H9 (cell line): ENCODE results near the gene MAPK8IP3. TPM values are rescaled to one million over a fixed set of nuclear protein-coding genes. Genes with fewer than 3 reads are reported as not detected.

Experiments used
- DNase-seq: peaks from one replicate; pipeline ENCODE4 v3.0.0-alpha.2; 2017
- H2AFZ ChIP-seq: one replicate; pipeline ENCODE4 v1.6.1; 2013; ENCODE audit warnings: mild to moderate bottlenecking, low read length, control low read depth, moderate library complexity
- H2AK5ac ChIP-seq: 2 replicates; pipeline ENCODE4 v1.6.1; 2013; ENCODE audit warnings: low read length, control low read depth, mixed read lengths; ENCODE audit not compliant: insufficient read length
- H2BK120ac ChIP-seq: one replicate; pipeline ENCODE4 v1.6.1; 2013; ENCODE audit warnings: low read depth, mild to moderate bottlenecking, low read length, control low read depth, inconsistent platforms; ENCODE audit not compliant: poor library complexity, severe bottlenecking
- H2BK12ac ChIP-seq: 2 replicates; pipeline ENCODE4 v1.6.1; 2013; ENCODE audit warnings: low read length, control low read depth, mixed read lengths, low read depth; ENCODE audit not compliant: insufficient read length
- H2BK15ac ChIP-seq: 2 replicates; pipeline ENCODE4 v1.6.1; 2013; ENCODE audit warnings: low read depth, low read length, control low read depth
- H2BK20ac ChIP-seq: one replicate; pipeline ENCODE4 v1.6.1; 2013; ENCODE audit warnings: low read depth, mild to moderate bottlenecking, low read length, control low read depth, inconsistent platforms; ENCODE audit not compliant: poor library complexity, severe bottlenecking
- H2BK5ac ChIP-seq: 2 replicates; pipeline ENCODE4 v1.6.1; 2013; ENCODE audit warnings: low read length, control low read depth, mixed read lengths; ENCODE audit not compliant: insufficient read length
- H3K14ac ChIP-seq: 2 replicates; pipeline ENCODE4 v1.6.1; 2013; ENCODE audit warnings: low read length, control low read depth; ENCODE audit not compliant: insufficient read depth
- H3K18ac ChIP-seq: 2 replicates; pipeline ENCODE4 v1.6.1; 2013; ENCODE audit warnings: low read depth, mild to moderate bottlenecking, mixed read lengths, low read length, control low read depth; ENCODE audit not compliant: insufficient read length
- H3K23ac ChIP-seq: 2 replicates; pipeline ENCODE4 v1.6.1; 2013; ENCODE audit warnings: low read length, control low read depth, mixed read lengths, low read depth; ENCODE audit not compliant: insufficient read length
- H3K23me2 ChIP-seq: 2 replicates; pipeline ENCODE4 v1.6.1; 2013; ENCODE audit warnings: low read depth, mild to moderate bottlenecking, mixed read lengths, low read length, control low read depth; ENCODE audit not compliant: insufficient read length, poor library complexity, severe bottlenecking
- H3K27ac ChIP-seq: 2 replicates; pipeline ENCODE4 v1.5.1; 2013; ENCODE audit warnings: low read length, control low read depth, mixed read lengths, low read depth; ENCODE audit not compliant: insufficient read length
- H3K27me3 ChIP-seq: 2 replicates; pipeline ENCODE4 v1.6.1; 2013; ENCODE audit warnings: low read length, control low read depth, inconsistent platforms; ENCODE audit not compliant: insufficient read depth
- H3K4ac ChIP-seq: 2 replicates; pipeline ENCODE4 v1.6.1; 2013; ENCODE audit warnings: low read depth, mild to moderate bottlenecking, control low read depth, inconsistent platforms, low read length, moderate library complexity
- H3K4me1 ChIP-seq: 2 replicates; pipeline ENCODE4 v1.6.1; 2013; ENCODE audit warnings: low read length, control low read depth, inconsistent platforms; ENCODE audit not compliant: insufficient read depth
- H3K4me2 ChIP-seq: 2 replicates; pipeline ENCODE4 v1.6.1; 2013; ENCODE audit warnings: low read length, control low read depth, mixed read lengths; ENCODE audit not compliant: insufficient read length, insufficient read depth
- H3K56ac ChIP-seq: 2 replicates; pipeline ENCODE4 v1.6.1; 2013; ENCODE audit warnings: low read depth, mild to moderate bottlenecking, mixed read lengths, low read length, control low read depth; ENCODE audit not compliant: insufficient read length
- H3K79me1 ChIP-seq: 2 replicates; pipeline ENCODE4 v1.6.1; 2013; ENCODE audit warnings: low read depth, mild to moderate bottlenecking, moderate library complexity, low read length, control low read depth, inconsistent platforms; ENCODE audit not compliant: insufficient read depth, poor library complexity, severe bottlenecking
- H3K79me2 ChIP-seq: 2 replicates; pipeline ENCODE4 v1.6.1; 2013; ENCODE audit warnings: low read length, control low read depth, inconsistent platforms; ENCODE audit not compliant: insufficient read depth
- H3K9ac ChIP-seq: 2 replicates; pipeline ENCODE4 v1.6.1; 2013; ENCODE audit warnings: low read length, control low read depth, mixed read lengths; ENCODE audit not compliant: insufficient read length; ENCODE audit errors: extremely low read depth
- H3K9me3 ChIP-seq: one replicate; pipeline ENCODE4 v1.6.1; 2013; ENCODE audit warnings: low read depth, low read length, inconsistent platforms; ENCODE audit not compliant: control insufficient read depth
- H3T11ph ChIP-seq: one replicate; pipeline ENCODE4 v1.6.1; 2013; ENCODE audit warnings: mild to moderate bottlenecking, low read length, control low read depth, inconsistent platforms
- H4K20me1 ChIP-seq: one replicate; pipeline ENCODE4 v1.6.1; 2013; ENCODE audit not compliant: control insufficient read depth, insufficient read length, insufficient read depth
- H4K5ac ChIP-seq: 2 replicates; pipeline ENCODE4 v1.6.1; 2013; ENCODE audit warnings: low read depth, mild to moderate bottlenecking, mixed read lengths, low read length, control low read depth; ENCODE audit not compliant: insufficient read length
- H4K8ac ChIP-seq: replicated peaks from 2 replicates; pipeline ENCODE4 v1.6.1; 2013; ENCODE audit warnings: low read length, control low read depth, mixed read lengths, low read depth; ENCODE audit not compliant: insufficient read length
- H4K91ac ChIP-seq: 2 replicates; pipeline ENCODE4 v1.6.1; 2013; ENCODE audit warnings: low read depth, mild to moderate bottlenecking, moderate library complexity, mixed read lengths, low read length, control low read depth; ENCODE audit not compliant: insufficient read length
- H3K27ac Mint-ChIP-seq, 3 experiments: 2 replicates in 2 of 3; 3 replicates in 1 of 3; pipeline ENCODE4 v1.8.0; 2020 to 2021; ENCODE audit warnings: mixed read lengths in 3 of 3, mild to moderate bottlenecking in 1 of 3, moderate library complexity in 1 of 3
- H3K27me3 Mint-ChIP-seq: 2 replicates; pipeline ENCODE4 v1.8.0; 2021; ENCODE audit warnings: low read depth, mild to moderate bottlenecking, moderate library complexity, mixed read lengths
- H3K36me3 Mint-ChIP-seq, 3 experiments: 2 replicates in 2 of 3; 3 replicates in 1 of 3; pipeline ENCODE4 v1.8.0; 2020 to 2021; ENCODE audit warnings: low read depth in 3 of 3, mixed read lengths in 3 of 3; ENCODE audit not compliant: insufficient read depth in 1 of 3
- H3K4me1 Mint-ChIP-seq, 2 experiments: 2 replicates each; pipeline ENCODE4 v1.8.0; 2020; ENCODE audit warnings: mixed read lengths in 2 of 2
- H3K4me3 Mint-ChIP-seq, 2 experiments: 2 replicates in 1 of 2; 3 replicates in 1 of 2; pipeline ENCODE4 v1.8.0; 2020 to 2021; ENCODE audit warnings: mild to moderate bottlenecking in 2 of 2, mixed read lengths in 2 of 2, moderate library complexity in 1 of 2
- H3K9me3 Mint-ChIP-seq, 2 experiments: 2 replicates in 1 of 2; 3 replicates in 1 of 2; pipeline ENCODE4 v1.8.0; 2020; ENCODE audit warnings: mild to moderate bottlenecking in 2 of 2, mixed read lengths in 2 of 2, moderate library complexity in 1 of 2
- CTCF ChIP-seq: fragments of 200-600 bp; sonication (generic); conservative IDR thresholded peaks from 3 replicates; pipeline ENCODE4 v1.8.0; 2021; ENCODE audit warnings: antibody characterized with exemption, mild to moderate bottlenecking
- WGBS: extraction: QIAGEN DNeasy Blood & Tissue Kit; methylation state at CpG from one replicate; pipeline ENCODE4 v1.1.7; 2013; ENCODE audit warnings: missing lambda C conversion rate, low lambda C conversion rate, mixed read lengths; ENCODE audit not compliant: insufficient read length; ENCODE audit errors: extremely low coverage; 5-methylcytosine and 5-hydroxymethylcytosine counted together
- total RNA-seq: library from RNA; stranded (reverse); gene quantifications from 2 replicates; pipeline ENCODE4 v1.2.1, GENCODE V29; 2021

MAPK8IP3 gene
- total RNA-seq, 1 experiment from 2014 or later: 51.3 TPM

DNA sequence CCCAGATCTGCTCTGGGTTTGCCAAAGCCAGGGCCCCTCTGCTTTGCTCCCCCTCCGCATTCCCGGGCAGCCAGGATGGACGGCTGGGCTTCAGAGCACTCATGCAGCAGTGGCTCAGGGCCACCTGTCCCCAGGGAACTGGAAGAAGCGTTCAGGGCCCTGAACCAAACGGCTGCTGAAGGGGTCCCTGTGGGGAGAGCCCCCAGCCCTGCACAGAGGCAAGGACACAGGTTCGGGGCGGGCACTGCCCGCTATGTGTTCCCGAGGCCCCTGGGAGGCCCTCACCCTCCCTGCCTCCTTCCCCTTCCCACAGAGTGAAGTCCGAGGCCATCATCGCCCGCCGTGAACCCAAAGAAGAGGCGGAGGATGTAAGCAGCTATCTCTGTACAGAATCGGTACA is 54.9 kb downstream of the MAPK8IP3 start:
- Histone ChIP-seq H4K8ac (no peak overlapping the region), H3K23ac (no peak overlapping the region), H2AFZ (no peak overlapping the region), H4K5ac (no peak overlapping the region), H2BK12ac (no peak overlapping the region), H4K20me1 (no peaks in the 10 kb centered on the region), H2BK15ac (no peak overlapping the region), H3K27me3 (no peaks in the 10 kb centered on the region), H2BK120ac (no peak overlapping the region), H3T11ph (no peak overlapping the region), H2BK5ac (no peak overlapping the region), H3K4ac (no peak overlapping the region), H3K79me1 (no peaks in the 10 kb centered on the region), H4K91ac (no peak overlapping the region), H3K23me2 (peaks cover 3% of the 10 kb centered on the region), H3K27ac (no peak overlapping the region), H3K9me3 (no peaks in the 10 kb centered on the region), H2AK5ac (no peak overlapping the region), H3K4me2 (no peak overlapping the region), H3K18ac (no peak overlapping the region), H3K9ac (no peak overlapping the region), H3K56ac (no peak overlapping the region), H3K79me2 (no peaks in the 10 kb centered on the region), H3K4me1 (no peaks in the 10 kb centered on the region), H3K14ac (no peak overlapping the region), H2BK20ac (no peak overlapping the region)
- no peaks in the 10 kb centered on the region for H3K9me3 Mint-ChIP-seq
- TF ChIP-seq CTCF: no peak
- no peaks in the 10 kb centered on the region for H3K27me3 Mint-ChIP-seq
- no peak for DNase-seq
- no peak overlapping the region for H3K27ac Mint-ChIP-seq
- H3K36me3 Mint-ChIP-seq: peaks cover 5 to 19% (median 11%) of the 10 kb centered on the region in 3 experiments; a peak in 6 of 7 replicates
- no CpG with 5 or more reads among the region's 15 CpGs for WGBS
- H3K4me3 Mint-ChIP-seq: no peak overlapping the region; a peak in 1 of 5 replicates
- H3K4me1 Mint-ChIP-seq: no peaks in the 10 kb centered on the region
